Astrocyte of the cerebellum (primary cell): Measurements from ENCODE around the gene GNPTG.
A peak's percentile ranks its signal among the peaks of the same experiment; 100 is the strongest.

Source experiments
- DNase-seq: peaks from one replicate; pipeline ENCODE4 v3.0.0-alpha.2; 2011; ENCODE audit warnings: low read depth
- H3K4me3 ChIP-seq: 2 replicates; pipeline ENCODE4 v1.5.1; 2011; ENCODE audit warnings: mild to moderate bottlenecking, low read depth, low read length, moderate library complexity
- CTCF ChIP-seq: IDR thresholded peaks from 2 replicates; pipeline ENCODE4 v1.5.1; 2012; ENCODE audit warnings: low read length, low read depth, moderate library complexity, mild to moderate bottlenecking; ENCODE audit errors: missing control alignments
- in situ Hi-C: cut with HindIII; loops from 2 replicates; pipeline ENCODE4 v1.10.0; 2017; ENCODE audit warnings: low sequenced_read_pairs

Gene GNPTG

DNA sequence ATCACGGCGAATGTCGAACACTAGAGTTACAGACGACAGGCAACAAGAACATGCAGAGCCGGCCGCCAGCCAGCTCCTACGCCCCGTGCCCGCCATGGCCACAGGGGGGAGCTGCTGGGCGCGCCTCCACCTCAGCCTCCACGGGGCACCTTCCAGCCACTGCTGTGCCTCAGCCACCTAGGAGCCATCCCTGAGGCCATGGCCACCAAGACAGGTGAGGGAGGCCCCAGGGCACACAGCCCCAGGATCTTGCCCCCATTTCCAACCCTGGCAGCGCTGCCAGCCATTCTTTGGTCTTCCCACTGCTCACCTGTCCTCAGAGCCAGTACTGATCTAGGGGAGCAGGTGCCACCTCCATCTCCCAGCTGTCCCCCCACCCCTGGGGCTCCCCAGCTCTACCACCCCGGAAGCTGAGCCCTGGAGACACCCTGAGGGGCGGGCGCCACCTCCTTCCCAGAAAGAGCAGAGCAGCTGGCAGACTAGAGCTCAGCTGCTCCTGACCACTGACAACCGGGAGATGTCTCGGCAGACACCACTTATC lies 11.8 kb downstream of the GNPTG start:
- no peak for DNase-seq
- TF ChIP-seq CTCF: peak; percentile 82
- H3K4me3 ChIP-seq: no peak overlapping the region
- in situ Hi-C loops: no loop called here

GRCh38 chr16:1364510-1364909 lies 12.8 kb downstream of the GNPTG start:
- DNase-seq: no peak
- H3K4me3 ChIP-seq: no peak overlapping the region
- no peak for TF ChIP-seq CTCF
- in situ Hi-C loops: no loop called here

- TF ChIP-seq CTCF: no peak
- in situ Hi-C loops: no loop called here
- H3K4me3 ChIP-seq: no peak overlapping the region
- no peak for DNase-seq
Measured at GRCh38 chr16:1366060-1366711, 14.5 kb downstream of the GNPTG start.

DNA sequence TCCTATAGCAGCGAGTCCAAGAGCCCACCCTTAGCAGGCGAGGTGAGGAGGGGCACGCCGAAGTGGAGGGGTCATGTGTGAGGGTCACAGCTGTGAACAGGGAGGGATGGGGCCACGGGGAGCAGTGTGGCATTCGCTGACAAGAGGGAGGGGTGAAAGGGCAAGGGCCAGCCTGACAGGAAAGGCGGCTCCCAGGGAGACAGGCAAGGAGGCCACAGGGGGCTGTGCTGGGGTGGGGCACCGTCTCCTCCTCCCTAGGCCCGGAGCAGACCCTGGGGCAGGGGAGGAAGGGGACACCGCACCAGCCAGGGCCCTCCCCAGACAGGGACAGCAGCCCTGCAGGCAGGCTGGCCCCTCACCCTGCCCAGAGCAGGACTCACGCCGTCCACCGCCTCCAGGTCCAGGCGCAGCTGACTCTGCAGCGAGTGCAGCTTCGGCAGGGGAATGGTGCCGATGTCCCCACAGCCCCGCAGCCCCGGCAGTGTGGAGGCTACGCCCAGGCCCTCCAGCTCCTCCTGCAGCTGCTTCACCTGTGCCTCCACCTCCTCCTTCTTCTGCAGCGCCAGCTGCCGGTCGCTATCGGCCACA lies 15.1 kb downstream of the GNPTG start:
- TF ChIP-seq CTCF: no peak
- no peak overlapping the region for H3K4me3 ChIP-seq
- in situ Hi-C loops: no loop called here
- no peak for DNase-seq

DNA sequence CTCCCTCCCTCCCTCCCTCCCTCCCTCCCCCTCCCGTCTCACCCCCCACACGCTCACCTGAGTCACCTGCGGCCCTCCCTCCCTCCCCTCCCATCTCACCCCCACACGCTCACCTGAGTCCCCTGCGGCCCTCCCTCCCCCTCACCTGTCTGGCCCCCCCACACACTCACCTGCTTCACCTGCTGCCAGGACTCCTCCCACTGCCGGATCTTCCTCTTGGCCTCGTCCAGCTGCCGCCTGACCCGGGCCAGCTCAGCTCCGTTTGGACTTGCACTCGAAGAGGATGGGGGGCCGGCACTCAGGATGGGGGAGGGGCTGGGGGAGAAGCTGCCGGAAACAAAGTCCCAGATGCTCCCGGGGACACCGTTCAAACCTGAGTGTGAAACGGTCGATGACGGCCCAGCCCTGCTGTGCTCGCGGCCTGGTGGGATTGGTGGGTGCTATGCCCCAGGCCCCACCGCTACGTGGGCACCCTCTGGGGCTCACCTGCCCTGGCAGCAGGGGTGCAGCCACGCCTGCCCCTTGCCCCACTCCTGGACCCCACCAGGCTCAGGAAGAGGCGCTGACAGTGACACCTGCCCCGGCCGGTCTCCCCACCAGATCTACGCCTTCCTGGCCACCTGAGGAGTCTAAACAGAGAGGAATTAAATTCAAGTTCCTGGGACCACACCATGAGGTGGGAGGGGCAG lies 15.9 kb downstream of the GNPTG start:
- in situ Hi-C loops: no loop called here
- no peak for DNase-seq
- no peak for TF ChIP-seq CTCF
- no peak overlapping the region for H3K4me3 ChIP-seq

DNA sequence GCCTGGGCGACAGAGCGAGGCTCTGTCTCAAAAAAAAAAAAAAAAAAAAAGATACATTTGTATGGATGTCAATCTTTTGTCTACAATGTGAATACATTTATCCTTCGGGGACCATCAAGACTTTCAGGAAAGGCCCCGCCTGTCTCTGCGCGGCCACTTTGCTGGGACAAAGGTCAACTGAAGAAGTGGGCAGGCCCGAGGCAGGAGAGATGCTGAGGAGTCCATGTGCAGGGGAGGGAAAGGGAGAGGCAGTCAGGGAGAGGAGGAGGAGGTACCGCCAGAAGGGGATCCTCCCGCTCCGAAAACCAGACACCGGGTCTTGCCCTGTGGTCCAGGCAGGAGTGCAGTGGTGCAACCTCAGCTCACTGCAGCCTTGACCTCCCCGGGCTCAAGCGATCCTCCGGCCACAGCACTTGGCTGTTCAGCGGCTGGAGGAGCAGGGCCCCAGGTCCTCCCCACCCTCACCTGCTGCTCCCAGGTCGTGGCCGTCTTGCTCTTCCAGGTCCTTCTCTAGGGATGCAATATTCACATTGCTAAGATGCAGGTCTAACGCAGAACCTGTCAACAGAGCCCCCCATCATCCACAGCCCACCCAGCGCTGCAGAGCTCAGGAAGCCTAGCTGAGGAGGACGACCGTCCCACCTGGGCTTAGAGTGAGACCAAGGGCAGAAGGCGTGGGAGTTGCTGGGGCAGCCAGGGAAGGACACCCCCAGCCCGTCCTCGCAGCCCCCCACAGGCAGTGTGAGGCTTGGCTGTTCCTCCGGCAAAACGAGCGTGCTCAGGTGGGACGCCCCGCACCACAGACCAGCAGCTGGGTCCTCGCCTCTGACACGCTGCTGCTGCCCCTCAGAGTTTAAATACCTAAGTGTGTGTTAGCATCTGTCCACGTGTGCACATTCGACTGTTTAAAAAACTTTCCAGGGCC lies 19.6 kb downstream of the GNPTG start:
- TF ChIP-seq CTCF: no peak
- in situ Hi-C loops: no loop called here
- no peak overlapping the region for H3K4me3 ChIP-seq
- no peak for DNase-seq
